ENCODE data around the gene HOXA2. TPM values are rescaled to one million over a fixed set of nuclear protein-coding genes. Genes with fewer than 3 reads are reported as not detected.
A peak's percentile ranks its signal among the peaks of the same experiment; 100 is the strongest.

Gene HOXA2
- polyA plus RNA-seq, 6 donors from 2014 or later, result not detected

- no peaks in the 10 kb centered on the region for H3K36me3 Mint-ChIP-seq
These were observed 24.3 kb upstream of the HOXA2 start for GRCh38 chr7:27126596-27127327.

GRCh38 chr7:27125986-27126394 is 23.5 kb upstream of the HOXA2 start:
- no peak for DNase-seq
- no peaks in the 10 kb centered on the region for H3K4me1 Mint-ChIP-seq
- H3K36me3 Mint-ChIP-seq, result no peaks in the 10 kb centered on the region
- H3K9me3 Mint-ChIP-seq, result peaks cover 0 to 3% (median 0%) of the 10 kb centered on the region in 7 donors
- peaks cover 19 to 62% (median 61%) of the 10 kb centered on the region in 3 donors for H3K27me3 Mint-ChIP-seq
- H3K27ac Mint-ChIP-seq, result no peak overlapping the region
- no peak for ATAC-seq (ENCODE audit: low read depth in 2 of 2)
- H3K4me3 Mint-ChIP-seq, result no peak overlapping the region

More at GRCh38 chr7:27126596-27127327, 24.3 kb upstream of the HOXA2 start:
- Mint-ChIP-seq H3K4me1 (no peaks in the 10 kb centered on the region), H3K4me3 (no peak overlapping the region), H3K27ac (no peak overlapping the region), H3K27me3 (peaks cover 19 to 69% (median 65%) of the 10 kb centered on the region in 3 donors), H3K9me3 (peaks cover 0 to 3% (median 0%) of the 10 kb centered on the region in 7 donors)
- ATAC-seq (ENCODE audit: low read depth in 2 of 2) (no peak), DNase-seq (no peak)

- no peak for ATAC-seq (ENCODE audit: low read depth in 2 of 2)
- Mint-ChIP-seq H3K4me1 (no peaks in the 10 kb centered on the region), H3K4me3 (no peak overlapping the region), H3K27ac (peak overlapping the region in 1 of 6 donors; percentile 26), H3K27me3 (peaks cover 19 to 62% (median 61%) of the 10 kb centered on the region in 3 donors), H3K9me3 (peaks cover 0 to 3% (median 0%) of the 10 kb centered on the region in 7 donors), H3K36me3 (no peaks in the 10 kb centered on the region)
- DNase-seq, result no peak
These were observed 22.6 kb upstream of the HOXA2 start for GRCh38 chr7:27124902-27125689.

GRCh38 chr7:27124096-27124901 is 21.8 kb upstream of the HOXA2 start:
- DNase-seq, result no peak
- Mint-ChIP-seq H3K36me3 (no peaks in the 10 kb centered on the region), H3K27ac (no peak overlapping the region), H3K27me3 (peaks cover 19 to 62% (median 60%) of the 10 kb centered on the region in 3 donors), H3K4me3 (no peak overlapping the region), H3K9me3 (peaks cover 0 to 3% (median 0%) of the 10 kb centered on the region in 7 donors), H3K4me1 (no peaks in the 10 kb centered on the region)
- ATAC-seq (ENCODE audit: low read depth in 2 of 2), result no peak

GRCh38 chr7:27123477-27124053 is 21.1 kb upstream of the HOXA2 start:
- Mint-ChIP-seq H3K27me3 (peaks cover 13 to 58% (median 52%) of the 10 kb centered on the region in 3 donors), H3K4me1 (no peaks in the 10 kb centered on the region), H3K4me3 (no peak overlapping the region), H3K9me3 (no peaks in the 10 kb centered on the region), H3K36me3 (no peaks in the 10 kb centered on the region), H3K27ac (peak overlapping the region in 1 of 6 donors; percentile 78)
- DNase-seq, result no peak
- ATAC-seq (ENCODE audit: low read depth in 2 of 2), result no peak

- peaks cover 9 to 56% (median 49%) of the 10 kb centered on the region in 3 donors for H3K27me3 Mint-ChIP-seq
- no peaks in the 10 kb centered on the region for H3K9me3 Mint-ChIP-seq
- ATAC-seq (ENCODE audit: low read depth in 2 of 2) (no peak), DNase-seq (no peak)
- no peaks in the 10 kb centered on the region for H3K4me1 Mint-ChIP-seq
- H3K4me3 Mint-ChIP-seq, result no peak overlapping the region
- H3K27ac Mint-ChIP-seq, result peak overlapping the region in 1 of 6 donors; percentile 78
- H3K36me3 Mint-ChIP-seq, result no peaks in the 10 kb centered on the region
These were observed 20.6 kb upstream of the HOXA2 start for GRCh38 chr7:27123007-27123476.

GRCh38 chr7:27122077-27122910 is 19.8 kb upstream of the HOXA2 start:
- Mint-ChIP-seq H3K36me3 (no peaks in the 10 kb centered on the region), H3K9me3 (no peaks in the 10 kb centered on the region), H3K4me1 (no peaks in the 10 kb centered on the region), H3K27me3 (peaks cover 6 to 56% (median 47%) of the 10 kb centered on the region in 3 donors), H3K27ac (no peak overlapping the region), H3K4me3 (peak overlapping the region in 1 of 8 donors; percentile 22)
- ATAC-seq (ENCODE audit: low read depth in 2 of 2) (no peak), DNase-seq (no peak)

- Mint-ChIP-seq H3K9me3 (no peaks in the 10 kb centered on the region), H3K27me3 (peaks cover 6 to 53% (median 41%) of the 10 kb centered on the region in 3 donors), H3K27ac (no peak overlapping the region), H3K4me3 (no peak overlapping the region), H3K4me1 (no peaks in the 10 kb centered on the region), H3K36me3 (no peaks in the 10 kb centered on the region)
- no peak for DNase-seq
- no peak for ATAC-seq (ENCODE audit: low read depth in 2 of 2)
These were observed 19.2 kb upstream of the HOXA2 start for GRCh38 chr7:27121684-27122076.

- DNase-seq, result no peak
- Mint-ChIP-seq H3K27ac (no peak overlapping the region), H3K4me3 (no peak overlapping the region), H3K4me1 (no peaks in the 10 kb centered on the region), H3K27me3 (peaks cover 0 to 38% (median 19%) of the 10 kb centered on the region in 3 donors), H3K9me3 (no peaks in the 10 kb centered on the region), H3K36me3 (no peaks in the 10 kb centered on the region)
- no peak for ATAC-seq (ENCODE audit: low read depth in 2 of 2)
These were observed 17.0 kb upstream of the HOXA2 start for GRCh38 chr7:27119412-27119911.

GRCh38 chr7:27118580-27118979 is 16.1 kb upstream of the HOXA2 start:
- peaks cover 0 to 29% (median 10%) of the 10 kb centered on the region in 3 donors for H3K27me3 Mint-ChIP-seq
- no peaks in the 10 kb centered on the region for H3K36me3 Mint-ChIP-seq
- no peaks in the 10 kb centered on the region for H3K9me3 Mint-ChIP-seq
- no peaks in the 10 kb centered on the region for H3K4me1 Mint-ChIP-seq
- ATAC-seq (ENCODE audit: low read depth in 2 of 2), result no peak
- H3K4me3 Mint-ChIP-seq, result no peak overlapping the region
- DNase-seq, result no peak
- H3K27ac Mint-ChIP-seq, result no peak overlapping the region

GRCh38 chr7:27117887-27118491 is 15.5 kb upstream of the HOXA2 start:
- Mint-ChIP-seq H3K4me1 (no peaks in the 10 kb centered on the region), H3K9me3 (no peaks in the 10 kb centered on the region), H3K4me3 (no peak overlapping the region), H3K27me3 (peaks cover 0 to 25% (median 7%) of the 10 kb centered on the region in 3 donors), H3K36me3 (no peaks in the 10 kb centered on the region), H3K27ac (no peak overlapping the region)
- DNase-seq (no peak), ATAC-seq (ENCODE audit: low read depth in 2 of 2) (no peak)

All from naive B cell (primary cell).